CD4-positive, alpha-beta T cell treated with Interleukin-6 for 4 hours (primary cell): ENCODE data around the gene PARP8.
"Not testable (repeated sequence)": the region's sequence is repeated elsewhere in the genome, so short reads cannot be mapped to it uniquely, and the experiment has no call there.

Experiments used
- DNase-seq: peaks from one replicate; pipeline ENCODE4 v3.0.0-alpha.2; 2020; ENCODE audit warnings: mixed read lengths

The PARP8 gene

DNA sequence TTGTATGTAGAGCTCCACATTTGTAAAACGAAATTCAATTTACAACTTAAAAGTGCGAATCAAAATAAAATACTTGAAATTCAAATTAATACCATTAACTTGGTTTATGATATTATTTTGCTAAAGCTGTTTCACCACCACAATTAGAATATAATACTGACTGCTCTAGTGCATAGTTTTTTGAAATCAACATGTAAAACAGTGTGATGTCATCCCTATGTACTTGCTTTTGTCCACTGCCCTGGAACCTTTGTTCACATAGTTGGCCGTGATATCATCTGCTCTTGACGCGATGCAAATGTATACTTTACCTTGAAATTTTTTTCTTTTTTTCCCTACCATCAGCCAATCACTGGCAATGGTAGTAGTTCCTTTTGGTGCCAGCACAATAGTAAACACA lies 125.4 kb downstream of the PARP8 start:
- DNase-seq = no peak

DNA sequence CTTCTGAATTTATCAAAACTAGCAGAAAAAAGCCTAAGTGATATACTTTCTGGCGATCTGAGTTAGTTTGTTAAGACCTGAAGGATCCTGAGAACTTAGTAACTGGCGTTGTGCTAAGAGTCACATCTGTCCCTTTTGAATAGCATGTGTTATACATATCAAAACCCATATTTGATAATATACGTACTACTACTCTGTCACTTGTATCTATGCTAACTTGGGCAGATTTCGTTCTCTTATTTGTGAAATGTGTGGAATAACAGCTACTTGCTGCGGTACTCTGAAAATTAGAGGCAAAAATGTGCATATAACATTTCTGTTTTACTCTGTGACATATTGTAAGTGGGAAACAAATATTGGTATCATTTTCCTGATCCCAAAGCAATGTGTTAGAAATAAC lies 126.4 kb downstream of the PARP8 start:
- DNase-seq = no peak

DNA sequence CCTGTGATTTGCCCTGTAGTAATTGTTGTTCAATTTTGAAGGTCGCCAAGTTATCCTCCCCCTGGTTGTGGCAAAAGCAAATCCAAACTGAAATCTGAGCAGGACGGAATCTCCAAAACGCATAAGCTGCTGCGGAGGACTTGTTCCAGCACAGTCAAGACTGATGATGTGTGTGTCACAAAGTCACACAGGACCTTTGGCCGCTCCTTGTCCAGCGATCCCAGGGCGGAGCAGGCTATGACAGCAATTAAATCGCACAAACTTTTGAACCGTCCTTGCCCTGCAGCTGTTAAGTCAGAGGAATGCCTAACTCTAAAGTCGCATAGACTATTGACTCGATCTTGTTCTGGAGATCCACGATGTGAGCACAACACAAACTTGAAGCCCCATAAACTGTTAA lies 128.4 kb downstream of the PARP8 start:
- no peak for DNase-seq

DNA sequence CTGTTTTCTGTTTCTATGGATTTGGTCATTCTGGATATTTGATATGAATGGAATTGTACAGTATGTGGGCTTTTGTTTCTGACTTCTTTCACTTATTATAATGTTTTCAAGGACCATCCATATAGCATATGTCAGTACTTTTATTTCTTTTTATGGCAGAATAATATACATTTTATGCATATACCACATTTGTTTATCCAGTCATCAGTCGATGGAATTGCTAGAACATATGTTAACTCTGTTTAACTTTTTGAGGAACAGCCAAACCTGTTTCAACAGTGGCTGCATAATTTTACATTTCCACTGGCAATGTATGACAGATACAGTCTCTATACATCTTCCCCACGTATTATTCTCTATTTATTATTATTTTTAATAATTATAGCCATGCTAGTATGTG lies 131.6 kb downstream of the PARP8 start:
- no peak for DNase-seq

DNA sequence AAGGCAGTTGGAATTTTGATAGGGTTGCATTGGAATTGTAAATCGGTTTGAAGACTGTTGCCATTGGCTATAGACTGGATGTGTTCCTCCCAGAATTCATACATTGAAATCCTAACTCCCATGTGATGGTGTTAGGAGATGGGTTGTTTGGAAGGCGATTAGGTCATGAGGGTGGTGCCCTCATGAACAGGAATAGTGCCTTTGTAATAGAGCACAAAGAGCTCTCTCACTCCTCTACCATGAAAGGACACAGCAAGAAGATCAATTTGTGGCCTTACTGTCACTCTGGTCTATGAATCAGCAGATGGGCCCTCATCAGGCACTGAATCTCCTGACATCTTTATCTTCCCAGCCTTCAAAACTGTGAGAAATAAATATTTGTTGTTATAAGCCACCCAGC lies 133.2 kb downstream of the PARP8 start:
- DNase-seq = no peak

DNA sequence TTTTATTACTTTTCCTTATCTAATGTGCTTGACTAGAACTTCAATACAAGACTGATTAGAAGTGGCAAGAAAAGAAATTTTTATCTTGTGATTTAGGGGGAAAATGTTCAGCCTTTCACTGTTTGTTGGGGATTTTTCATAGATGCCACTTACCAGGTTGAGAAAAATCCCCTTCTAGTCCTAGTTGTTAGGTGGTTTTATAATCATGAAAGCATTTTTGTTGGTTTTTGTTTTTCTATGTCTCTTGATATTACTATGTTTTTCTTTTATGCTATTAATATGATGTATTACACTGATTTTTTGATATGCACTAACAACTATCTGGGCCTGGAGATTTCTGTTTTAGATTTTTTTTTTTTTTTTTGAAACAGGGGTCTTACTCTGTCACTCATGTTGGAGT lies 134.0 kb downstream of the PARP8 start:
- DNase-seq = no peak

DNA sequence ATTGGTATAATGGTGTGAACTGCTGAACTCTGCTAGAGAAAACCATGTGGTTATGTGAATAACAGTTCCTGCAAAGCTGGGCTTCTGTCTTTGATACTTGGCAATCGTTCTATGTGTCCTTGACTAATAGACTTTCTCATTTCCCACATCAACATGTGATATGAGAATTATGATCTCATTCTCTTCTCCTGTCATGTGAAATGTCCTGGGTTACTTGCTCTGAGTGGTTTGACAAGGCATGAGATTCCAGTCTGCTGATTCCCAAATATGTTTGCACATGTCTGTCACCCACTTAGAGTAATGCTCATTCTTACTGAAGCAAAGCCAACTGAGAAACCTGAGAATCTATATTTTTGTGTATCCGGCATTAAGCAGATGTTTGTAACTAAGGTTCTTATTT lies 141.2 kb downstream of the PARP8 start:
- no peak for DNase-seq

DNA sequence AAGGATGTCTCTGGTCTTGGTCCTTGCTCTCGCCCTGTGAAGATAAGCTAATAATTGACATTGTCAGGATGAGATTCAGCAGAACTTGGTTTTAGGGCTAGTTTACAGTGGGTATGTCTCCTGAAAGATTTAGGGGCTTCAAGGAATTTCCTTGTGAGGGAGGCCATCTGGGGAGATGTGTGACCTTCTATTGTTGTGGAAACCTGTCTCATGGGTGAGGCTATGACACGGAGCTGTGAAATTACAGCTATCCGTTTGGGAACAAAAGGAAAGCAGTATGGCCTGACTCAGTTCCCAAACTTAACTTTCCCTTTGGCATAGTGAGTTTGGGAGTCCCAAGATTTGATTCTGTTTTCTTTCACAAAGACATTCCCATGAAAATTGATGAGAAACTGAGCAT lies 142.0 kb downstream of the PARP8 start:
- DNase-seq = no peak

DNA sequence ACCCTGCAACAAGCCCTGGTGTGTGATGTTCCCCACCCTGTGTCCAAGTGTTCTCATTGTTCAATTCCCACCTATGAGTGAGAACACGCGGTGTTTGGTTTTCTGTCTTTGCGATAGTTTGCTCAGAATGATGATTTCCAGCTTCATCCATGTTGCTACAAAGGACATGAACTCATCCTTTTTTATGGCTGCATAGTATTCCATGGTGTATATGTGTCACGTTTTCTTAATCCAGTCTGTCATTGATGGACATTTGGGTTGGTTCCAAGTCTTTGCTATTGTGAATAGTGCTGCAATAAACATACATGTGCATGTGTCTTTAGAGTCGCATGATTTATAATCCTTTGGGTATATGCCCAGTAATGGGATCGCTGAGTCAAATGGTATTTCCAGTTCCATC lies 145.3 kb downstream of the PARP8 start:
- not testable (repeated sequence) for DNase-seq

DNA sequence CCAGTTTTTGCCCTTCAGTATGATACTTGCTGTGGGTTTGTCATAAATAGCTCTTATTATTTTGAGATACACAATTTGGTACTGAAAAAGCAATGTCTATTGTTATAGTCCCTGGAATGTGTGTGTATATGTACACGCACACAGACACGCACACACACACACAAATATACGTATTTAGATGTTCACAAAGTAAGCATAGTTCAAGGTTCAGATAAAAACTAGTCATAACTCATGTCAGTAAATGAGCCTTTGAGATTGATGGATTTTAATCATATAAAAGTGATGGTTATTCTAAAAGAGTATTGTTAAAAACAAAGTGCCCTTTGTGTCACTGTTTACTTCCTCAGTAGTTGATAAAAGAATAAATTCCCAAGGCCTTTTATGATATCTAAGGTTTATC lies 147.3 kb downstream of the PARP8 start:
- no peak for DNase-seq

DNA sequence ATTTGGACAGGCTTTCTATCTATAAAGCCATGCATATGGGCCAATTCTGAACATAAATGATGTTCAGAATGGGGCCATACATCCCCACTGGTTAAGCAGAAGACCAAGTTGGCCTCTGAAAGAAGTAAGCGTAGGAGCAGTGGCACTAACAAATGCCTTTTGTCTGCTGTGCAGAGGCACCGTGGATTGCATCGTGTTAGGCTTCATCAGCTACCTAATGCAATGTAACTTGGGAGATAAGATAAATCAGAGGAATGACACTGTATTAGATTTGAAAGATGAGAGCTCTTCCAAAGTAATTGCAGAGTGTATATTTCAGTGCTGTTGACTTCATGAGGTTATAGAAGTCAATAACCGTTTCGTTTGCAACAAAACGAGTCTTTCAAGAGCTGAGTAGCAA lies 148.1 kb downstream of the PARP8 start:
- no peak for DNase-seq

DNA sequence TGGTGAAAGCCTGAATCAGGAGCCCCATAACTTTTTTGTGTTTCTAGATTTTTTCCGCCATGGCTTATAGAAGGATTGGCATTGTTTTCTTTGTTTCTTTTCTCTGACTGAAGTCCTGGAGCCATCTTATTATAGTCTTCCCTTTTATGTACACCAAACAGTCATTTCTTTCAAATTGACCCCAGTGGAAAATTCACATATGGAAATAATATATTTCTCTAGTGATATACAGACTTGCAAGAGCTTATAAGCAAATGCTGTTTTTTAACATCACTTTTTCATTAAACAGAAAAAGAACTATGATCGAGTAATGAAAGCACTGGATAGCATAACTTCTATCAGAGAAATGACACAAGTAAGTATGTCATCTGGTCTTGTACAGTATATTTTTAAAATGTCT lies 155.6 kb downstream of the PARP8 start:
- no peak for DNase-seq

DNA sequence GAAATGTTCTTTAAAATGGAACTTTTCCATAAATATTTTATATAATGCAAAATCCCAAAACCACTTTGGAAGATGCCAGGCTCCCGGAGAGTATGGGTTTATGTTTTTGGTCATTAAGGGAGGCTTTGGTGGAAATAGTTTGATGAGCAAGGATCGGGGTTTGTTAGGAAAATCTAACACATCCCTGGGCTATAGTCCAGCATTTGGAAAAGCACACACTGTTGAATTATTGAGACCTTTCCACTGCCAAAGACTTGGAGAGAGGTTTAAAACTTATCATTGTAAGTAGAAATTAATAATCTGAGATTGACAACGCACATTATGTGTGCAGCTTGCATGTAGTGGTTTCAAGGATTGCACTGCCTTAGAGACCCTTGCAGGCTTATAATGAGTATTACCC lies 156.3 kb downstream of the PARP8 start:
- no peak for DNase-seq

DNA sequence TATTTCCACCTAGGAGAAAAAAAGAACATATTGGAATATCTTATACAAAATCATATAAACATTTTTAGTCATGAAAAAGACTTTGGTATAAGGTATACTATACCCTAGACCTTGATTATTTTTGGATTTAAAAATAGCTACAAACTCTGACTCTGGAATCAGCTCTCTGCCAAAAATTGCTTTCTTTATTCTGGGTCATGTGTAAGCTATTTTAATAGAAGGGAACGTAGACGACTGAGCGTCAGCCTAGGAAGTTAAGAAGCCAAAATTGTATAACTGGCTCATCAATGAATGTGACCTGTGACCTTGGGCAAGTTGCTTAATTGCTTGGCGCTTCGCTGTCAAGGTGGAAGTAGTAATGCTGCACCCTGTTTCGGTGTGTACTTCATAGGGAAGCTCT lies 157.1 kb downstream of the PARP8 start:
- no peak for DNase-seq

DNA sequence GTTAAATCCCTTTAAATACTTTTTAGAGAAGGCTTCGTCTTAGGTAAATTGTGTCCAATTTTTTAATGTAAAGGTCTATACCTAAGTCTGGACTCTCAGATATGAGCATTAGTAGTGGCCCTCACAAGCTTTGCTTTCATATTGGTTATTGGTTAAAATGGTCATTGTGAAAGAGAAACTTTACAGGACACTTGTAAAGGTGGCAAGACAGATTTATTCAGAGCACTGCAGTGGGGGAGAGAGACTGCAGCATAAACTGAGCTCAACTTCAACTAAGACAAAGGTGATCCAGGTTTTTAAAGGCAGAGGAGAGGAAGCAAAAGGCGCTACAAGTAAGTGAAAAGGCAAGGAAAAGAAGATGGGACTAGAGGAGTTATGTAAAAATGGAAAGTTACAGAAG lies 157.7 kb downstream of the PARP8 start:
- DNase-seq = no peak

DNA sequence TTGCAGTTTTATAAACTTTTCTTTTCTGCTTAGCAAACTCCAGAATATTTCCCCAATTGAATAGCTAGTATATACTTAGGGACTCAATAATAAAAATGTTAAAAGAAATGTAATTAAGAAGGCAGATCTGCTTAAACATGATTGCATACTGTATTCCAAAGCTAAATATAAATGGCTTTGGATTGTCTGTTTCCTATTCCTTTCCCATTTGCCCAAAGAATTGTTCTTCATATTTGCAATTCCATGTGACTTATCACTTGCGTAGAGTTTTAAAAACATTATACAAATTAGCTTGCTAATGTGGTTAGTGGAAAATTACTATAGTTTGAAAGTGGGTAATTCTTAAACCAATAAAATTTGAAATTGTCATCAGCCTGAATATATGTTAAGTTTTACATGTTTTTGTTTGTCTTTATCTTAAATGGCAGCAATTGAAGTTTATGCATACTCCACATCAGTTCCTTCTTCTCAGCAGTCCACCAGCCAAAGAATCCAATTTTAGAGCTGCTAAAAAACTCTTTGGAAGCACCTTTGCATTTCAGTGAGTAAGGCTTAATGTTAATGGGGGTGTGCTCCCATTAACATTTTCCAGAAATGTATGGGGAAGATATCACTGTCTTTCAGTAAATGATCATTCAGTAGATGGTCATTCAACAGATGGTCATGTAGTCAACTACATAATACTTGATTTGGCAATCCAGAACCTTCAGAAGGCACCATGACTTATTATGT lies 161.2 kb downstream of the PARP8 start:
- DNase-seq = no peak

DNA sequence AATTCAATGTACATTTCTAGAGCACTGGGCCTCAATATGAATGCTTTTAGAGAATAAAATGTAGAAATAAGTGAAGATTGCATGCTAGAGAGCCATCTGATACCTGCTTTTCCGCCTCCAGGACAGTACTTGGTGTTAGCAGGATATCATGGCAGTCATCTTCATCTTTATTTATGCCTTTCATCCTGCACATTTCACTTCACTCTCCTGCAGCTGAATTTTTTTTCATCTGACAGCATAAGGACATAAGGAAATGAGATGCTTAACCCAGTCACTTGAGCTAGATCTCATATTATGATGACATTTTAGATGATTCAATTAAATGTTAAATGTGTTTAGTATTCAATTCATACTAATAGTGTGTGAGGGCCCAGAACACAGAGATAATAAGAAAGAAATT lies 162.6 kb downstream of the PARP8 start:
- no peak for DNase-seq

DNA sequence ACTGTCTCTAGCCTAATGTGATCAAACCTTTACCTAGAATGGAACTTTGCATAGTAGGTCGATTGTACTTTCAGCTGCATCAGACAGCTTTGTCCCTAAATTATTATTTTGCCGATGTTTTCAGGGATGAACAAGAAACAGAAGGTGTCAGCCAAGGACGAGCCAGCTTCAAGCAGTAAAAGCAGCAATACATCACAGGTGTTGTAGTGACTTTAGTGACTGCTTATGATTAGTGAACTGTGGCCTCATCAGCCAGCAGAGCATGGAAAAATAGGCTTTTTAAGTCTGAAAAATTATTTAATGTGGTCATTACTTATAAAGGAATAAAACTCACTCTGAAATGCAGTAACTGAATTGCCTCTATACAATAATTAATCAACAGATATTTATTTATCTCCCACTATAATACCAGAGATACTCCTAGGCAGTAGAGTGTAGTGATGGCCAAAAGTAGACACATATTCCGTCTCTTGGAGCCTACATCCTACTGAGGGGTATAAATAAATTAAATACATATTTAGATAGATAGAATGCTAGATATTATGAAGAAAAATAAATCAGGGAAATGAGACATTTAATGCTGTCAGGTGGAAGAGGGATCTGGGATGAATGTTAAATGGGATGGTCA lies 166.3 kb downstream of the PARP8 start:
- no peak for DNase-seq

DNA sequence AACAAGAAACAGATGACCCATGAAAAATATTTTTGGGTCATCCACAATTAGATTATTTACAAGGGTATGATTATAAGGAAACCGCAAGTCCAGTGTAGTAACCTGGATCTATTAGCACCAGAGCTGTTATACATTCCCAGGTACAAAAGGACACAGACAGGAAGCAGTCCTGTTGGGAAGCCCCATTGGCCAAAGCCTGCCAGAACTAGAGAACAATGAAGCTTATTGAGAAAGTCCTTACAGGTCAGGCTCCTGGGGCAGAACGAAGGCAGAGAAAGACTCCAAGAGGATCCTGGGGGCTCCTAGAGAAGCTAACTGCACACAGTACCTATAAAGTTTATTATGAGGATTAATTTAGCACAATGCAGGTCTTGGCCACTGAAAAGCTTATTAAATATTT lies 169.9 kb downstream of the PARP8 start:
- no peak for DNase-seq

DNA sequence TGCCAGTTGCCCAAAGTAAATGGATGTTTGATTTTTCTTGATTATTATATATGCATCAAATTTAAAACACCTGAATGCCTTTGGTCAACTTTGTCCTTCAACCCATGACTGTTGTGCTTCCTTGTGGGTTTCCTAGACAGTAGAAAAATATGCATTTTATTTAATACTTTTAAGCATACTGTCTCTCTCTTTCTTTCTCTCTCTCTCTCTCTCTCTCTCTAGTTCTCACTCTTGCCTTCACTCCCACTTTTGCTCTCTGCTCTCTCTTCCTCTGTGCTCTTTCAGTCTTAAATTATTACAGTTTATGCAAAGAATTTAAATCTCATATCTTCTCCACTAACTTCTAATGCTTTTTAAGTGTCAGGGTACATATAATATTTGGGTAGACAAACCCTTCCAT lies 173.0 kb downstream of the PARP8 start:
- DNase-seq = no peak

DNA sequence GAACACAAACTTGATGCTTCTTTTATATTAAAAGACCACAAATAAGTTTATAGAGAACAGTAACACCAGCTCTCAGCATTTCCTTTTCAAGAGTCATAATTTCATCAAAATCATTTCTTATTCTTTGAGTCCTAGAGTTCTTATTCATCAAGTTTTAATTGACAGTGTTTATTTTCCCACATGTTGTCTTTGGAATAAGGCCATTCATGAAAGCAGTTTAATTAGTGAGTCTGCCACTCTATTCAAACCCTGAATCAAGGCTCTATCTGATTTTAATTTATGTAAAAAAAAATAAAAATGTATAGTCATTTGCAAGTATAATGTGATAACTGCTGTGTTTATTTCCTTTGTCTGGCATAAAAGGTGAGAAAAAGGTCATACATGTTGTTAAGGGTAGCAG lies 176.7 kb downstream of the PARP8 start:
- DNase-seq = no peak

DNA sequence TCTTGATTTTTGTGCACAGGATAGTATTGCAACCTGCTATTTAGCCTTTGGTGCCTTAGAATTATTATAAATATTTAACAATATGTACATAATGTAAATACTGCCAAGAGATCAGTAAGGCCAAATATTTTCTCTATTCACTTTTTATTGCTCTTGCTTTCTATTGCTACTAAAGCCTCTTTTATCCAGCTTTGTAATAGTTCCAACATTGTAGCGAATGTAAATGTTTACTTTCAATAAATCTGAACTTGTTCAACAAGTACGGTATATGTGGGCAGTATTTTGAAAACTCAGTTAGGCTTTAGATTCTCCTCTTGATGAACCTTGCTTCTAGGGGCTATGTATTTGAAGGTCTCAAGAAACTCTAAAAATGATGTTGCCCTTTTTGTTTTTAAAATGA lies 179.8 kb downstream of the PARP8 start:
- no peak for DNase-seq

DNA sequence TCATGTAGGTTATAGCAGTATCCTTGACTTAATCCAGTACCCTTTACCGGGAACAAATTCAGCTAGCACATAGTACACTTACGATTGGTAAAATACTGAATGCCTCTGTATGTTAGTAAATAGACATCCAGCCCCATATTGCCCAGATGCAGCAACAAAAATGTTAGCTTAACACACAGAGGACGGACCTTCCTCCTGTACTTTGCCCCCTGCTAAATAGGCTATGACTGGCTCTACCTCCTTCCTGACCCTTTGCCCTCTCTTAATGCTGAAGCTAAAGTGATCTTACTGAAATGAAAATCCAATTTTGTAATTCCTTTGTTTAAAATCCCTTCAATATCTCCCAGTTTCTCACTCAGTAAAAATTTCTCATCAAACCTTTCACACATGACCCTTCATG lies 183.1 kb downstream of the PARP8 start:
- no peak for DNase-seq

DNA sequence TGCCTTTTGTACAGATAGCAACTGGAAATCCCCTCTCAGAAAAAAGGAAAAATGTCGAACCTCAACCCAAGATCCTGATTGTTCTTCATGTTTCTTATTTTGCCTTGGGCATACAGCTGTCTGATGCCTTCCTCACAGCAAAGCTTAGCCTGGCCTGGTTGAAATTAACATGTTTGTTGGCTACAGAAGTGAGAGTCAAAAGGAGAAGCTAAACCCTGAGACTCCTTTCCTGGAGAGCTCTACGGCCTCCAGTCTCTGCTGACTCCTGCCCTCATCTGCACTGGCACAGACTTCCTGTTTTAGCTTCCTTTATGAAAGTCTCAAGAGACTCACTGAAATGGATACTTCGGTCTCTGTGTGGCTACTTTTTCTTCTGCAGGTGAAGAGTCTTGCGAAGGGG lies 186.7 kb downstream of the PARP8 start:
- DNase-seq = no peak

DNA sequence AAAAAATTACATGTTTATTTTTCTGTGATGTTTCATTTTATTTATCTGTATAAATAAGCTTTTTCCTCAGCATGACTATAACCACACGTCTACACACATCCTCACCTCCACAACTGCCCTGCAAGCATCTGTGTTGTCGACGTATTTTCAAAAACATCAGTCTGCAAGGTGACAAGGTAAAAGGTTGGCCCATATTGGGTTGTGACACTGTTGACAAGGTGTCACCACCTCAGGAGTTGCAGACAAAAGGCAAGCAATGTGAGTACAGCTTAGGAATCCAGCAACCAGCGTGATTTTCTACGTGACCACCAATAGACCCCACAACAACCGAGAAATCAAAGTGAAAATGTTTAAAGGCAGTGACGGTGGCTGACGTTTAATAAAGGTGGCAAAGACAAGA lies 187.6 kb downstream of the PARP8 start:
- DNase-seq = no peak
